Measurements from ENCODE around the gene VAMP5. TPM values are rescaled to one million over a fixed set of nuclear protein-coding genes. Genes with fewer than 3 reads are reported as not detected.

VAMP5 gene
- polyA plus RNA-seq, 4 donors = 37.1 to 54.2 (median 45.7) TPM

GRCh38 chr2:85619617-85620016, 35.4 kb downstream of the VAMP5 start:
- DNase-seq (ENCODE audit: low read depth in 4 of 4, low spot score in 2 of 4) = no peak

- no peak for DNase-seq (ENCODE audit: low read depth in 4 of 4, low spot score in 2 of 4)
Measured at GRCh38 chr2:85621338-85621737, 37.1 kb downstream of the VAMP5 start.

- DNase-seq (ENCODE audit: low read depth in 4 of 4, low spot score in 2 of 4) = no peak
Measured at GRCh38 chr2:85623991-85624390, 39.8 kb downstream of the VAMP5 start.

DNA sequence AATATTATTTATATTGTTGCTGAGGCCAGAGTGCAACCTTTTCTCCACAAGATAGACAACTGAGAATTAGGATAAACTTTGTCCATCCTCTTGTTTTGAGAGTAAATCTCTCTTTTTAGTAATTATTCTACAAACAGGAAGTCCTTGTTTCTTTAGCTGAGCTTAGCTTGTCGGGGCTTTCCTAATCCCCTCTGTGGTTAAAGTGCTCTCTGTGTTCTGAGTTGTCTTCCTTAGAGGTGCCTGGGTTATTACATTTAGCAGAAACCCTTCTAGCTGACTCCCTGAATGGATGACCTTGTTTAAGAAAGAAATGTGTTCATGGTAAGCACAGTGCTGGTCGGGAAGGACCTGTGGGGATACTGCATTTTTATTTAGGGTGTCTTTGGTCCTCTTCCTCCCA, 44.4 kb downstream of the VAMP5 start:
- no peak for DNase-seq (ENCODE audit: low read depth in 4 of 4, low spot score in 2 of 4)

DNA sequence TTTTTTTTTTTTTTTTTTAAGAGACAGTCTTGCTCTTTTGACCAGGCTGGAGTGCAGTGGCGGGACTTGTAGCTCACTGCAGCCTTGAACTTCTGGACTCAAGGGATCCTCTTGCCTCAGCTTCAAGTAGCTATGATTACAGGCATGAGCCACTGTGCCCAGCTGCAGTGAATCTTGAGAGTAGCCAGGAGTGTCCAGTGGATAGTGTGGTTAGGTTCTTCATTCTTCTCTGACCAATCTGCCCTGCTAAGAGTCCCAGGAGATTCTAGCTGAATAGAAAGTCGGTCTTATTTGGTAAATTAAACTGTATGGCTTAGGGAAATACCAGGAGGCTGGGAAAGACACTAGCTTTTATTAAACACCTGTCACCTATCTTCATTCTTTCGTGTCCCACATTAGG, 47.1 kb downstream of the VAMP5 start:
- no peak for DNase-seq (ENCODE audit: low read depth in 4 of 4, low spot score in 2 of 4)

GRCh38 chr2:85635011-85635410, 50.8 kb downstream of the VAMP5 start:
- DNase-seq (ENCODE audit: low read depth in 4 of 4, low spot score in 2 of 4) = no peak

GRCh38 chr2:85635636-85636035, 51.4 kb downstream of the VAMP5 start:
- no peak for DNase-seq (ENCODE audit: low read depth in 4 of 4, low spot score in 2 of 4)

DNA sequence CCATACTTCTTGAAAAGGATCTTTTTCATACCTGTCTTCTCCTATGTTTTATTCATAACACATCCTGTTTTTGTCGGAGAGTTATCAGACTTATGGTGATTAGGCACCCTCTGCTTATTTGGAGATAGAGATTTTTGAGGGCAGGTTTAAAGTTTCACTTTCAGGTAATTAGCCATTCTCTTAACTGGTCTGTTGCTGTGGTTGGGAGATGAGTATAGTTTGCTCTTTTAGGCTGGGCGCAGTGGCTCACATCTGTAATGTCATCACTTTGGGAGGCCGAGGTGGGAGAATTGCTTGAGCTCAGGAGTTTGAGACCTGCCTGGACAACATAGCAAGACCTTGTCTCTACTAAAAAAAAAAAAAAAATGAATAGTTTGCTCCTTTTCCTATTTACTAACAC, 58.5 kb downstream of the VAMP5 start:
- DNase-seq (ENCODE audit: low read depth in 4 of 4, low spot score in 2 of 4) = no peak

Other genes starting within 250 kb of the VAMP5 start
- gene RETSAT, start 229.9 kb upstream of the VAMP5 start, polyA plus RNA-seq (ENCODE audit: insufficient read length in 4 of 4) = 10 to 100 TPM; 17.5 to 27.8 (median 26.8) TPM
- gene ELMOD3, start 229.7 kb upstream of the VAMP5 start, polyA plus RNA-seq (ENCODE audit: insufficient read length in 4 of 4) = 10 to 100 TPM; 21.0 to 37.7 (median 30.0) TPM
- 100 to 1,000 TPM in 3 of 4 donors, 10 to 100 TPM in 1; 94.7 to 144 (median 133) TPM for gene CAPG, start 174.1 kb upstream of the VAMP5 start, polyA plus RNA-seq (ENCODE audit: insufficient read length in 4 of 4)
- gene SH2D6, start 165.7 kb upstream of the VAMP5 start, polyA plus RNA-seq (ENCODE audit: insufficient read length in 4 of 4) = 1 to 10 TPM in 2 of 4 donors, under 1 TPM in 2; 0.56 to 1.4 (median 0.95) TPM
- gene MAT2A, start 45.3 kb upstream of the VAMP5 start, polyA plus RNA-seq (ENCODE audit: insufficient read length in 4 of 4) = 100 to 1,000 TPM; 277 to 434 (median 344) TPM
- 10 to 100 TPM; 42.1 to 48.1 (median 43.3) TPM for gene GGCX, start 22.9 kb upstream of the VAMP5 start, polyA plus RNA-seq (ENCODE audit: insufficient read length in 4 of 4)
- gene VAMP8, start 6.8 kb upstream of the VAMP5 start, polyA plus RNA-seq (ENCODE audit: insufficient read length in 4 of 4) = 10 to 100 TPM; 86.5 to 99.5 (median 91.1) TPM
- gene RNF181, start 11.3 kb downstream of the VAMP5 start, polyA plus RNA-seq (ENCODE audit: insufficient read length in 4 of 4) = 100 to 1,000 TPM; 127 to 154 (median 143) TPM
- 10 to 100 TPM; 33.7 to 43.0 (median 36.7) TPM for gene TMEM150A, start 18.3 kb downstream of the VAMP5 start, polyA plus RNA-seq (ENCODE audit: insufficient read length in 4 of 4)
- 10 to 100 TPM; 55.2 to 83.3 (median 69.6) TPM for gene C2orf68, start 27.6 kb downstream of the VAMP5 start, polyA plus RNA-seq (ENCODE audit: insufficient read length in 4 of 4)
- gene USP39, start 31.8 kb downstream of the VAMP5 start, polyA plus RNA-seq (ENCODE audit: insufficient read length in 4 of 4) = 10 to 100 TPM; 61.8 to 72.5 (median 67.4) TPM
- under 1 TPM; 0.09 to 0.61 (median 0.14) TPM for gene SFTPB, start 83.8 kb downstream of the VAMP5 start, polyA plus RNA-seq (ENCODE audit: insufficient read length in 4 of 4)
- under 1 TPM; 0.18 to 0.74 (median 0.61) TPM for gene GNLY, start 109.9 kb downstream of the VAMP5 start, polyA plus RNA-seq (ENCODE audit: insufficient read length in 4 of 4)
- 10 to 100 TPM; 14.2 to 18.6 (median 16.7) TPM for gene ATOH8, start 169.6 kb downstream of the VAMP5 start, polyA plus RNA-seq (ENCODE audit: insufficient read length in 4 of 4)